ENCODE measurements around the gene FTSJ3.
A peak's percentile ranks its signal among the peaks of the same experiment; 100 is the strongest.

The FTSJ3 gene

DNA sequence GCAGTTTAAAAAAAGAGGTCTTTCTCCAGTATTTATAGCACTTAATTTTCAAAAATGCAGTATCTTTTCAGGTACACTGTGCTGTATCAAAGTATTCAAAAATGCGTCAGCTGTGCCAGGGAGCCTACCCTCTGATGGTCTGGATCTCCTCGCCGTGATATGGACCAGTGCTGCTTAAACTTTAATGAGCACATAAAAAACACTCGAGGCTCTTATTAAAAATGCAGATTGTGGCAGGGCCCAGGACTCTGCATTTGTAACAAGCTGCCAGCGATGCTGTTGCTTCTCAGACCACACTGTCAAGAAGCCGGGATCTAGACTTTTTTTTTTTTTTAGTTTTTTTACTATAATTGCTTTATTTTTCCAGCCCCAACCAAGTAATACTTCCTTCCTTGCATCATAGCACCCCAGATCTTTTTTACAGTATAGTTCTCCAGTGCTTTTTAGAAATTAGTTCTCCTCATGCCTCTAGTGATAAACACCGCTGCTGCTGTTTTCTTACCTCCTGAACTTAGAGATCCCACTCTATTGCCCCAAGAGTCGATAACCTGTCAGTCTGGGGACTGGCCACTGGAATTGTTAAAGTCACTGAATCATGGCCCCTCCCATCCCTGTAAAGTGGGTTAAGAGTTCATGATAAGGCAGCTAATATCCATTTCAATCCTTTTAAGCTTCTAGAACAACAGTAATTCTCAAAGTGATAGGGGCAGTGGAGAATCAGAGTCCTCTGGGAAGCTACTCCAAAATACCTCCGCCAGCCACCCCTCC is 16.6 kb upstream of the FTSJ3 start:
- TF ChIP-seq, protein P1, sequence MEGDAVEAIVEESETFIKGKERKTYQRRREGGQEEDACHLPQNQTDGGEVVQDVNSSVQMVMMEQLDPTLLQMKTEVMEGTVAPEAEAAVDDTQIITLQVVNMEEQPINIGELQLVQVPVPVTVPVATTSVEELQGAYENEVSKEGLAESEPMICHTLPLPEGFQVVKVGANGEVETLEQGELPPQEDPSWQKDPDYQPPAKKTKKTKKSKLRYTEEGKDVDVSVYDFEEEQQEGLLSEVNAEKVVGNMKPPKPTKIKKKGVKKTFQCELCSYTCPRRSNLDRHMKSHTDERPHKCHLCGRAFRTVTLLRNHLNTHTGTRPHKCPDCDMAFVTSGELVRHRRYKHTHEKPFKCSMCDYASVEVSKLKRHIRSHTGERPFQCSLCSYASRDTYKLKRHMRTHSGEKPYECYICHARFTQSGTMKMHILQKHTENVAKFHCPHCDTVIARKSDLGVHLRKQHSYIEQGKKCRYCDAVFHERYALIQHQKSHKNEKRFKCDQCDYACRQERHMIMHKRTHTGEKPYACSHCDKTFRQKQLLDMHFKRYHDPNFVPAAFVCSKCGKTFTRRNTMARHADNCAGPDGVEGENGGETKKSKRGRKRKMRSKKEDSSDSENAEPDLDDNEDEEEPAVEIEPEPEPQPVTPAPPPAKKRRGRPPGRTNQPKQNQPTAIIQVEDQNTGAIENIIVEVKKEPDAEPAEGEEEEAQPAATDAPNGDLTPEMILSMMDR (IDR thresholded peaks at IDR 0.05; ENCODE audit: extremely low read depth, missing control alignments) = no peak
- no peak for DNase-seq (ENCODE audit: low spot score)

DNA sequence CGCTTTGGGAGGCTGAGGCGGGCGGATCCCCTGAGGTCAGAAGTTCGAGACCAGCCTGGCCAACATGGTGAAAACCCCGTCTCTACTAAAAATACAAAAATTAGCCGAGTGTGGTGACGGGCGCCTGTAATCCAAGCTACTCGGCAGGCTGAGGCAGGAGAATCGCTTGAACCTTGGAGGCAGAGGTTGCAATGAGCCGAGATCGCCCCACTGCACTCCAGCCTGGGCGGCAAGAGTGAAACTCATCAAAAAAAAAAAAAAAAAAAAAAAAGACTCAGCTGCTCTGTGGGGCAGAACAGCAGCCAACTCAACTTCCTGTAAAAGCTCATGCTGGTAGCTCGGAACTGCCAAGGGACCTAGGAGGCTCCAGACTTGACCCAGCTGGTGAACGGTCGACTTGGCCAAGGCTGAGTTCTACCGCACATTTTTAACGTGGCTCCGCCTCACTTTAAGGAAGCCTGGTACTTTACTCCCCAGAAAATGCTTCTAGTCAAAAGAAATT is 16.0 kb upstream of the FTSJ3 start:
- DNase-seq (ENCODE audit: low spot score) = peak; percentile 62

DNA sequence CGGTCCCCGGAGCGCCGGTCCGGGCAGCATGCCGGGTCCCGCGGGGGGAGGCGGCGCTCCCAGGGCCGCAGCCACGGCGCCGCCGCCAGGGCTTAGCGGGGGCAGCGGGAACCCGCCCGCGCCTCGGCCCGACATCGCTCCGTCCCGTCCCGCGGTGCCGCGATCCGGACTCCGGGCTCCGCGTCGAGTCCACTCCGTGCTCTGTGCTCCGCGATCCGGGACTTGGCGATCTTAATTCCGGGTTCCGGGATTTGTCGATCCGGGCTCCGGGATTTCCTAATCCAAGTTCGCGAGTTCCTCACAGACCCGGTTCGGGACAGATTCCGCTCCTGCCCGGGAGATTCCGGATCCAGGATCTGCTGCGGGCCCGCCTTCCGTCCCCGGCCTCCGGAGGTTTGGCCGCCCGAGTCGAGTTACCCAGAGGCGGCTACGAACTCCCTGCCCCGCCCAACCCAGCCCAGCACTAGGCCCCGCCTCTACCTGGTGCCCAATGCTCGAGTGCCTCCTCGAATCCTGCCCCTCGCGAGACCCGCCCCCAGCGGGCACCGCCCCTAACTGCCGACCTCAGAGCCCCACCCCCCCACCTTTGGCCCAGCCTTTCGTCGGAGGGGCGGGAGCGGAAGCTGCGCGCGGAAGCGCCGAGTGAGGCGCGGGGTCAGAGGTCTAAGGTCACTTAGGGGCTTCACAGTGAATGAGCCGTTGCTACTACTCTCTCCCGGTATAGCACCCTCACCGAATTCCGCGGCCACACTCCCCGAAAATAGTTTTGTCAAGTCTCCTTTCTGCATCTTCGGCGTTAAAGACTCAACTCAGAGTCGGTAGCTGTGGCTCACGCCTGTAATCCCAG is 15.3 kb upstream of the FTSJ3 start, which contains the start of gene SMARCD2:
TSS of gene SMARCD2 (minus strand) at position 146 of the 847 bp plus-strand sequence. CDS start at position 135, 11 bp downstream.
- DNase-seq (ENCODE audit: low spot score) = peak; percentile 98
- TF ChIP-seq, protein P1 (IDR thresholded peaks at IDR 0.05; ENCODE audit: extremely low read depth, missing control alignments) = no peak

DNA sequence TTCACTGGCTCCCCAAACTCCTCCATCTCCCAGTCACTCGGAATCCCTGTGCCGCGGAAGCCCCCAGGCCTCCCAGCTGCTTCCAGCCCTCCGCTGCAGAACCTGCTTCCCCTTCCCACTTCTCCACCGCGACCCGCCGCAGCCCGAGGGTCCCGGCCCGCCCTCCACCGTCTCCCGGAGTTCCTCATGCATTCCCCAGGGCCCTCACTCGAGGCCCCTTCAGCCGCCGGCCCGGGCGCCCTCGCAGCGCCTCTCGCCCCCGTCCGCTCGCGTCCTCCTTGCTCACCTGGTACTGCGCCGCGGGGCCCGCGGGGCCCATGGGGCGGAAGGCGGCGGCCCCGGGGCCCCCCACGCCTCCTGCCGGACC is 14.7 kb upstream of the FTSJ3 start:
- DNase-seq (ENCODE audit: low spot score) = no peak
- TF ChIP-seq, protein P1 (IDR thresholded peaks at IDR 0.05; ENCODE audit: extremely low read depth, missing control alignments) = no peak

GRCh38 chr17:63841350-63842172 is 14.1 kb upstream of the FTSJ3 start:
- TF ChIP-seq, protein P1 (IDR thresholded peaks at IDR 0.05; ENCODE audit: extremely low read depth, missing control alignments) = no peak
- peak; percentile 23 for DNase-seq (ENCODE audit: low spot score)

DNA sequence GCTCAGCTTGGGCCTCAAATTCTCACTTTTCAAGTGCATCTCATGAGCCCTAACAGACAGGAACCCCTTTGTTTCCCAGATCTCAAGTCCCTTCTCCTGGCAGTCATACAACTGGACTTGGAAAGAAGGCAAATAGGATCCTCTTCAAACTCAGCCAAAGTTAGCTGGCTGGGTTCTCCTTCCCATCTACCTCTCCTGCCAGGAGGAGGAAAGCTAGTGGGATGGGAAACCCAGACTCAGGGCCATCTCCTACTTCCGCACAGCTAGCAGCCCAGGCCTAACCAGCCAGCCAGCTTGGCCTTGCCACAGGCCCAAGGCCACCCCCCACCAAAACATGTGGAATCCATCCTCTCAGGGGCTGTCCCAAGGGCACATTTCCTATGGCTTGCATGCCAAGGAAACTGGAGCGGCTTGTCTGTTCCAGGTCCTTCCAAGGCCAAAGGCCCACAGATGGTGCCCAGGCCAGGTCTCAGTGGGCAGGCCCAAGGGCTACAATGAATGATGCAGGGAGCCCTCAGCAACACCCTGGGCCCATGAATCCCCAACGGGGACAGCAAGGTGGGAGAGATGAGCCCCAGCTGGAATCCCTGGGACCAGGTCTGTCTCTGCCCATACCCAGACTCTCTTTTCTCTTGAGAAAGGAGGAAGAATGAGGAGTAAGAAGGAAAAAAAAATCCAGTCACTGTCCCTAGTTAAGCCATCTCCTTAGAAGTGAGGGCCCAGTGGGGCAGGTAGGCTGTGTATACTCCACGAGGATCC is 13.3 kb upstream of the FTSJ3 start:
- TF ChIP-seq, protein P1 (IDR thresholded peaks at IDR 0.05; ENCODE audit: extremely low read depth, missing control alignments) = no peak
- DNase-seq (ENCODE audit: low spot score) = no peak
